Hepatocyte (in vitro differentiated cells): Measurements from ENCODE around the gene LDHB.

Experiments used
- CTCF ChIP-seq: fragments of 200-600 bp; sonication (generic); IDR thresholded peaks from 2 replicates; pipeline ENCODE4 v1.5.1; 2016; ENCODE audit warnings: antibody characterized with exemption, mild to moderate bottlenecking; ENCODE audit not compliant: poor library complexity
- EZH2 ChIP-seq: fragments of 200-600 bp; sonication (generic); IDR thresholded peaks from 2 replicates; pipeline ENCODE4 v1.6.1; 2016; ENCODE audit warnings: antibody characterized with exemption, mild to moderate bottlenecking, borderline replicate concordance
- EZH2phosphoT487 ChIP-seq: fragments of 200-600 bp; sonication (generic); IDR thresholded peaks from one replicate; pipeline ENCODE4 v1.6.1; 2018; ENCODE audit warnings: antibody characterized with exemption, mild to moderate bottlenecking, low read depth, moderate library complexity; ENCODE audit not compliant: unreplicated experiment, severe bottlenecking

GRCh38 chr12:21644516-21644915 lies 13.1 kb downstream of the LDHB start:
- TF ChIP-seq CTCF (no peak), EZH2 (no peak), EZH2phosphoT487 (no peak)
